ENCODE data around the gene FCRLB. TPM values are rescaled to one million over a fixed set of nuclear protein-coding genes. Genes with fewer than 3 reads are reported as not detected.

The FCRLB gene
- total and polyA plus RNA-seq, 9 of the 15 experiments (the other 6 are each of a cell fraction or from before 2014, with no cell fraction given): 0.20 to 4.6 (median 1.3) TPM

- TF ChIP-seq E2F4 (CRISPR knock-in tag; IDR thresholded peaks at IDR 0.05; ENCODE audit: low read depth): peak; percentile 44; the same call in 1 of the 2 replicates
- TF ChIP-seq ZNF324 (CRISPR knock-in tag; IDR thresholded peaks at IDR 0.05): no peak
- peak; percentile 74 for TF ChIP-seq ETV1 (tag; conservative IDR thresholded peaks at IDR 0.05; ENCODE audit: low read depth)
- TF ChIP-seq ZNF589 (CRISPR knock-in tag; IDR thresholded peaks at IDR 0.05; ENCODE audit: low read depth): peak; percentile 77
- no peak for TF ChIP-seq CREBBP (IDR thresholded peaks at IDR 0.05; ENCODE audit: low read depth, low read length)
- TF ChIP-seq ETV6 (IDR thresholded peaks at IDR 0.05; ENCODE audit: borderline replicate concordance in 1 of 2, low read depth in 2 of 2, low read length in 1 of 2): 0 out of 4 replicates have a peak, but pooled peaks of 1 of the 2 experiments have one; percentile 69
- no peak for TF ChIP-seq ETV6 (CRISPR knock-in tag; IDR thresholded peaks at IDR 0.05; ENCODE audit: borderline replicate concordance)
- TF ChIP-seq FOXJ3 (CRISPR knock-in tag; IDR thresholded peaks at IDR 0.05): no peak
- TF ChIP-seq RBM39 (optimal IDR thresholded peaks at IDR 0.05; ENCODE audit: low read depth, low read length): no peak
- TF ChIP-seq ZNF347 (CRISPR knock-in tag; IDR thresholded peaks at IDR 0.05; ENCODE audit: low read depth): no peak
- TF ChIP-seq MIER1 (IDR thresholded peaks at IDR 0.05; ENCODE audit: low read depth): no peak
- no peak for TF ChIP-seq XRCC5 (IDR thresholded peaks at IDR 0.05; ENCODE audit: low read depth, low read length)
- TF ChIP-seq SAP30 (IDR thresholded peaks at IDR 0.05; ENCODE audit: borderline replicate concordance, insufficient read depth, low read depth, low read length, poor library complexity, severe bottlenecking): peak; percentile 71
- no peak for TF ChIP-seq KAT8 (IDR thresholded peaks at IDR 0.05; ENCODE audit: low read depth)
- no peak; the same call in 1 of the 2 replicates for TF ChIP-seq NR4A1 (CRISPR knock-in tag; IDR thresholded peaks at IDR 0.05)
- 0 out of 2 replicates have a peak, but pooled peaks have one; percentile 29 for TF ChIP-seq NR4A1 (tag; IDR thresholded peaks at IDR 0.05)
- TF ChIP-seq NR2C1 (IDR thresholded peaks at IDR 0.05): no peak
- TF ChIP-seq NR2C1 (tag; IDR thresholded peaks at IDR 0.05): no peak
- no peak for TF ChIP-seq TAF15 (IDR thresholded peaks at IDR 0.05; ENCODE audit: low read depth, low read length)
- no peak for TF ChIP-seq CGGBP1 (CRISPR knock-in tag; IDR thresholded peaks at IDR 0.05)
- TF ChIP-seq GATA2 (CRISPR knock-in tag; IDR thresholded peaks at IDR 0.05): no peak
- TF ChIP-seq MAZ (CRISPR knock-in tag; conservative IDR thresholded peaks at IDR 0.05 in 1 of 2, IDR thresholded peaks at IDR 0.05 in 1 of 2): peak; percentile 61 to 62
- no peak for TF ChIP-seq SNRNP70 (optimal IDR thresholded peaks at IDR 0.05; ENCODE audit: low read depth, low read length)
- TF ChIP-seq HNRNPLL (IDR thresholded peaks at IDR 0.05; ENCODE audit: low read depth, low read length, poor library complexity, severe bottlenecking): peak; percentile 11
- no peak for TF ChIP-seq ZNF583 (CRISPR knock-in tag; IDR thresholded peaks at IDR 0.05)
- TF ChIP-seq PPARD (CRISPR knock-in tag; IDR thresholded peaks at IDR 0.05): no peak
- TF ChIP-seq PHB2 (IDR thresholded peaks at IDR 0.05; ENCODE audit: low read depth): no peak
- no peak for TF ChIP-seq PURB (CRISPR knock-in tag; IDR thresholded peaks at IDR 0.05; ENCODE audit: low read depth)
These were observed 5.3 kb downstream of the FCRLB start (continued) for GRCh38 chr1:161726473-161727255.

All from K562 (cell line).